HG03354 (cell line): ENCODE data around the gene RSPO3.
"Not testable (repeated sequence)": the region's sequence is repeated elsewhere in the genome, so short reads cannot be mapped to it uniquely, and the experiment has no call there.

Source experiments
- ATAC-seq: cut with Tn5 transposase; IDR thresholded peaks from one replicate; pipeline ENCODE4 v1.9.1; 2021; ENCODE audit warnings: mild to moderate bottlenecking; ENCODE audit not compliant: unreplicated experiment, poor library complexity, severe bottlenecking

Gene RSPO3

DNA sequence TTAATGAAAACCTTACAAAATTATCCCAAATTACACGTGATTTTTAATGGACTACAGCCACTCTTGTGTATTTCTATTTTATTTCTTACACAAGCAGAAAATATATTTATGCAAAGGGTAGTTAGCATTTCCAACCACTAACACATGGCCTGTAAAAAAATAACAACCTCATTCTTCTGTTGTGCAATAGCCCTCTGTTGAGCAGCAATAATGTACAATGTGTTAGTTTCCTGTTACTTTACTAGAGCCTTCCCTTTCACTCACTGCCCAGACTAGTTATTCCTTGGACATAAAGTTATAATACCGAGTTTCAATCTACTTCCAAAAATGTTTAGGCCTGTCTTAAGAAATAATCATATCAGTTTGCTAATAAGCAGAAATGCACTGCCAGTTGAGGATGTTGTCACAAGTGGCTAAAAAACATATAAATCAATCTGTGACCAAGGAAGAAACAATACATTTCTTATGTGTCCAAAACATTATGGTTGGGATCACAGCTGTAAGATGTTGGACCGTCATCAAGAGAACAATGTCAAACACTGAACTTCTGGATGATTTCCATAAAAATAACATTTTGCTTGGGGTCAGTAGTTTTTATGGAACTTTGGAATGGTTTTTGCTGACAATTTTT lies 74.6 kb downstream of the RSPO3 start:
- no peak for ATAC-seq

DNA sequence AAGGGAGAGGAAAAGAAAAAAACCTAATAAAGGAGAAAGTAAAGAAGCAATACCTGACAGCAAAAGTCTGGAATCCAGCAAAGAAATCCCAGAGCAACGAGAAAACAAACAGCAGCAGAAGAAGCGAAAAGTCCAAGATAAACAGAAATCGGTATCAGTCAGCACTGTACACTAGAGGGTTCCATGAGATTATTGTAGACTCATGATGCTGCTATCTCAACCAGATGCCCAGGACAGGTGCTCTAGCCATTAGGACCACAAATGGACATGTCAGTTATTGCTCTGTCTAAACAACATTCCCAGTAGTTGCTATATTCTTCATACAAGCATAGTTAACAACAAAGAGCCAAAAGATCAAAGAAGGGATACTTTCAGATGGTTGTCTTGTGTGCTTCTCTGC lies 77.4 kb downstream of the RSPO3 start:
- no peak for ATAC-seq

GRCh38 chr6:127198549-127198948 lies 80.1 kb downstream of the RSPO3 start:
- no peak for ATAC-seq

DNA sequence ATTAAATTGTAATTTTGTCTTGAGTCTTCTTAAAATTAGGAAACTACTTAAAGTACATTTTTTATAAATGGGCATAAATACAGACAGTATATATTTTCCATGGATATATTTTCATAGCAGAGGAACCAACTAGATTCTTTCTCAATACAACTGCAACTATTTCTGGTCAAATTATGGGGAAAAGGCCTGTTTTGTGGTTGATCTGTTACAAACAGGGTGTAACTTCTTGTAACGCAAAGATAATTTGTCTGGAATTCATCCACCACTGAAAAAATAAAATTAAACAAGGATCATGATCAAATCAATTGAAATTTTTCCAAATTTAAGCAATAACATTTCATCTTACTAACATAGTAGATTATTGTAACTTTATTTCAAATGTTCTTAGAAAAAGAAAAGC lies 81.0 kb downstream of the RSPO3 start:
- ATAC-seq, result no peak

DNA sequence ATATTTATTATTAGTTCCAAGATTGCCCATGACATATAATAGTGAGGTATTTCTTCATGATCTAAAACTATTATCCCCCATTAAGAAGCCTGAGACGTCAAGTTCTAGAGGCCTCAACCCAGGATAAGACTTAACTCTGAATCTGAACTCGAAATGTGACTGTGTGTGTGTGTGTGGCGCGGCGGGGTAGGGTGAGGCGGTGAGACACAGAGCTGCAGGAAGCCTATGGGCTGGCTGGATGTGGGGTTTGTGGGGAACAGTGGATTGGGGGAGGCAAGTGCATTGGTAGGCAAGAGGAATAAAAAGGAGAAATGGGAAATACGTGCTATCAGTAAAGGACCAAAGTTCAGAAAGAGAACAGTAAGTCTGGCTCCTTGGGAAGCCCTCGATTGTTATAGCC lies 81.6 kb downstream of the RSPO3 start:
- ATAC-seq, result no peak

DNA sequence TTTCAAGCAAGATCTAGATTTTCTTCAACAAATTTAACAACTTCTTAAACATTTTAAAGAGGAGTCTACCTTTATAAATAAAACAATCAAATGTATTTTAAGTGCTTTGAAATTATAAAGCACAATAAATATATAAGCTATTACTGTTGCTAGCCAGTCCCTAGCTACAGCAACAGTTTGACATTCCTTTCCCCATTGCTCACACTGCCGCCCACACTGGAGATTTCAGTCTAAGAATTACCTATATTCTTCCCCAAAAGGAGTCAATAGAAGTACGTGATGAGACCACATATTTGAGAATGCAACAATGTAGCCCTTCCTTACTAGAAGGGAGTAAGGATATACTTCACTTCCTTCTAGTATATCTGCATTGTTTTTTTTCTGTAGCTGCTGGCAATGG lies 82.8 kb downstream of the RSPO3 start:
- no peak for ATAC-seq

DNA sequence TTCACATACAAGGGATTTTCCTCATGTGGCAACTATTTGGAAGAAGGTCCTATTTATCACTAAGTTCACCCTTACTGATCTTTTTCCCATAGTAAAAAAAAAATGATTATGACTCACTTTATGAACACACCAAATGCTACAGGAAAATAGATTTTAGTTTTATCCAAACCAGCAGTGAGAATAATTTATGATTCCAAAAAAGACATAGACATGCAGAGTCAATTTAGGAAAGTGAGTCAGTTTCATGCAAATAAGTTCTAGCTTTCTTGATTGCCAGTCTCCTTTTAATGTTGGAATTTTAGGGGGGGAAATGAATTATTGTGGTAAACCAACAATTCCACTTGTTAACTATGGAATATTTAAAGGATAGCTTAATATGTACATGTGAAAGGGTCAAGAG lies 84.2 kb downstream of the RSPO3 start:
- no peak for ATAC-seq

GRCh38 chr6:127204281-127204680 lies 85.8 kb downstream of the RSPO3 start:
- ATAC-seq, result no peak

- no peak for ATAC-seq
Observed at GRCh38 chr6:127205036-127205435, 86.6 kb downstream of the RSPO3 start.

- ATAC-seq, result no peak
Observed at GRCh38 chr6:127206531-127207095, 88.1 kb downstream of the RSPO3 start.

- no peak for ATAC-seq
Observed at GRCh38 chr6:127207591-127208120, 89.2 kb downstream of the RSPO3 start.

GRCh38 chr6:127210725-127211124 lies 92.3 kb downstream of the RSPO3 start:
- no peak for ATAC-seq

DNA sequence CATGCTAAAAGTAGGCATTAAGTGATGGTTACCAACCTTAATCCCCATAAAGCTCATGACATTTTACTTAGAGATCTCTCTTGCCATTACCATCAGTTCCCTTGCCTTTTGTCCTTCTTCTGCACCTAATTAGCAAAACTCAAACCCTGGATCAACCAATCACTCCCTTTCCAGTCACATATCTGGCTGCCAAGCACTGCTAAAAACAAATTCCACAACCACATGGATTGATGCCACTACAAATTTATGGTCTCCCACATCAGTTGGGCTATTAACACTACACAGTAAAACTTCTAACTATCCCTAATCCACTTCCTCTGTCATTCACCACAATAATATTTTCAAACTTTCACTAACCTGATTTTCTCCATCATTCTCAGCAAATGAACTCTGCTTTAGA lies 93.9 kb downstream of the RSPO3 start:
- no peak for ATAC-seq

- ATAC-seq, result not testable (repeated sequence)
Observed at GRCh38 chr6:127214032-127214431, 95.6 kb downstream of the RSPO3 start.

GRCh38 chr6:127214531-127214930 lies 96.1 kb downstream of the RSPO3 start:
- ATAC-seq, result not testable (repeated sequence)

GRCh38 chr6:127215931-127216330 lies 97.5 kb downstream of the RSPO3 start:
- ATAC-seq, result no peak

GRCh38 chr6:127216810-127217789 lies 98.6 kb downstream of the RSPO3 start:
- no peak for ATAC-seq

DNA sequence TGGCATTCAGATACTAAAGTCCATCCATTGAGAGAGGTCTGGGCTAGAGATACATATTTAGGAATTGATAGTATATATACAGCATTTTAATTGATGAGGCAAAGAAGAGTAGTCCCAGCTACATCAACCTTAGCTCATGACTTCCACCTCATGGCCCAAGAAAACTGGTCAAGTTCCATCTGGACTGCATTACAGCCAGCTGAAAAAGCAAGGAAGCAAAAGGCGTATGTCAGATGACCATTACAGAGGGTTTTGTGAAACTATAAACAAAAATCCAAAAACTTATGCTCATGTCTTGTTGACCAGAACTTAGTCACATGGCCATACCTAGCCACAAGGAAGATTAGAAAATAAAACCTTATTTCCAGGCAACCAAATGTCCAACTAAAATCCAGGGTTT lies 101.4 kb downstream of the RSPO3 start:
- no peak for ATAC-seq

DNA sequence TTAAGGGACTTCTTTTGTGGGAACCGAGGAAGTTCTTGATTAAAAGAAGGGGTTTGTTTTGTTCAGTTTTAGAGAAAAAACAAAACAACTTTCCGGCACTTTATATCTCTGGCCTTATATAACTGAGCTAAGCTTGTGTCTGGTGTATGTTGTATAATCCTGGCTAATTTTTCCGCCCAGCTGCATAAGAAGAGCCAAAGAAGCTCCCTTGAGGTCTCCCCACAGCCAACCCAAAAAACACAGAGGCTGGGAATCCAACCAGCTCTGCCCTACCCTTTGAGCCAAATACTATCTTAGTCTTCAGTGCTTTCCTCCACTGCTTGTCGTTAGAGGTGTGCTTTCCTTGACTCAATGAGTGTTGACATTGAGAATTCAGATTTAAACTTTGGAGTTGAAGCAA lies 102.7 kb downstream of the RSPO3 start:
- ATAC-seq, result no peak

GRCh38 chr6:127222418-127222817 lies 103.9 kb downstream of the RSPO3 start:
- no peak for ATAC-seq

GRCh38 chr6:127225497-127225896 lies 107.0 kb downstream of the RSPO3 start:
- no peak for ATAC-seq
